Tibial artery (tissue), 4 donors: ENCODE data around the gene UBE2V1.

Source experiments
- DNase-seq, 2 donors: peaks; one replicate each; pipeline ENCODE4 v3.0.0-alpha.2; 2019
- H3K27ac ChIP-seq, 2 donors: fragments of 200-600 bp; sonication (generic) in 1 of 2; 1 replicate in 1 of 2; 2 replicates in 1 of 2; pipeline ENCODE4 v1.5.1; 2018 to 2019; ENCODE audit warnings: mild to moderate bottlenecking in 1 of 2
- H3K27me3 ChIP-seq, 2 donors: fragments of 200-600 bp; sonication (generic) in 1 of 2; one replicate each; pipeline versions ENCODE4 v1.5.1 to v1.6.0; 2016 to 2019
- H3K36me3 ChIP-seq, 3 donors: fragments of 200-600 bp; sonication (generic) in 2 of 3; one replicate each; pipeline ENCODE4 v1.5.1; 2016 to 2019; ENCODE audit warnings: mild to moderate bottlenecking in 2 of 3
- H3K4me1 ChIP-seq, 4 donors: fragments of 200-600 bp; sonication (generic) in 2 of 4; 1 replicate in 3 of 4; 2 replicates in 1 of 4; pipeline ENCODE4 v1.5.1; 2016 to 2019
- H3K4me3 ChIP-seq, 2 donors: fragments of 200-600 bp; sonication (generic) in 1 of 2; 1 replicate in 1 of 2; 2 replicates in 1 of 2; pipeline ENCODE4 v1.5.1; 2018 to 2019; ENCODE audit warnings: mild to moderate bottlenecking in 2 of 2
- H3K9me3 ChIP-seq, 3 donors: fragments of 200-600 bp; sonication (generic) in 1 of 3; one replicate each; pipeline ENCODE4 v1.5.1; 2016 to 2019
- intact Hi-C: fragments of 100-400 bp; cut with DNase I; formaldehyde crosslinking; loops from one replicate; pipeline ENCODE4 v1.15.0; 2023; ENCODE audit warnings: low total_unique reads
- TF ChIP-seq, protein P1 (sequence below), 2 experiments: fragments of 200-600 bp in 1 of 2; fragments of 450-650 bp in 1 of 2; IDR thresholded peaks; one replicate each; pipeline ENCODE4 v1.5.1; 2017 to 2019; ENCODE audit warnings: antibody characterized with exemption in 2 of 2, mild to moderate bottlenecking in 1 of 2, moderate library complexity in 1 of 2

UBE2V1 gene

DNA sequence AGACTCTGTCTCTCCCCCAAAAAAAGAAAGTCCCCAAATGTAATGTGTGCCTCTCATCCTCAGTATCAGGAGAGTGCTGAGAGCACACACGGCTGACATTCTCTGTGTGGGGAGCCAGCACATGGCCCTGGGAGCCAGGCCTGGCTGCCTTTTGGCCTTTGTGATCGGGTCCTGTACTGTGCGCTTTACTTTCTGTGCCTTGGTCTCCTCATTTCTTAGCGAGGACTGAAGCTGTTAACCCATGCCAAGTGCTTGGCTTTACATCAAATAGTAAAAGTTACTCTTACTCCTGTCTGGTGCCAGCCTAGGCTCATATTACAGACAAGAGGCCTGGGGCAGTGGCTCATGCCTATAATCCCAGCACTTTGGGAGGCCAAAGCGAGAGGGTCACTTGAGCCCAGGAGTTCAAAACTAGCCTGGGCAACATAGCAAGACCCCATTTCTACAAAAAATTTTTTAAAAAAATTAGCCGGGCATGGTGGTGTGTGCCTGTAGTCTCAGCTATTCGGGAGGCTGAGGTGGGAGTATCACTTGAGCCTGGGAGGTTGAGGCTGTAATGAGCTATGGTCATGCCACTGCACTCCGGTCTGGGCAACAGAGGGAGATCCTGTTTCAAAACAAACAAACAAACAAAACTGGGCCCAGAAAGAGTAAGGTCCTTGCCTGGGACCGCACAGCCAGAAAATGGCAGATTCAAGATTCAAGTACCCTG is 79.8 kb downstream of the UBE2V1 start:
- peak overlapping the region; percentile 79 to 81 for H3K27ac ChIP-seq

More for the DNA sequence above, 79.8 kb downstream of the UBE2V1 start:
- Histone ChIP-seq H3K4me1 (peaks cover 4 to 64% (median 44%) of the 10 kb centered on the region in 4 donors), H3K4me3 (no peak overlapping the region), H3K9me3 (no peaks in the 10 kb centered on the region), H3K36me3 (no peaks in the 10 kb centered on the region), H3K27me3 (no peaks in the 10 kb centered on the region)
- intact Hi-C loops = no loop called here
- TF ChIP-seq, protein P1, sequence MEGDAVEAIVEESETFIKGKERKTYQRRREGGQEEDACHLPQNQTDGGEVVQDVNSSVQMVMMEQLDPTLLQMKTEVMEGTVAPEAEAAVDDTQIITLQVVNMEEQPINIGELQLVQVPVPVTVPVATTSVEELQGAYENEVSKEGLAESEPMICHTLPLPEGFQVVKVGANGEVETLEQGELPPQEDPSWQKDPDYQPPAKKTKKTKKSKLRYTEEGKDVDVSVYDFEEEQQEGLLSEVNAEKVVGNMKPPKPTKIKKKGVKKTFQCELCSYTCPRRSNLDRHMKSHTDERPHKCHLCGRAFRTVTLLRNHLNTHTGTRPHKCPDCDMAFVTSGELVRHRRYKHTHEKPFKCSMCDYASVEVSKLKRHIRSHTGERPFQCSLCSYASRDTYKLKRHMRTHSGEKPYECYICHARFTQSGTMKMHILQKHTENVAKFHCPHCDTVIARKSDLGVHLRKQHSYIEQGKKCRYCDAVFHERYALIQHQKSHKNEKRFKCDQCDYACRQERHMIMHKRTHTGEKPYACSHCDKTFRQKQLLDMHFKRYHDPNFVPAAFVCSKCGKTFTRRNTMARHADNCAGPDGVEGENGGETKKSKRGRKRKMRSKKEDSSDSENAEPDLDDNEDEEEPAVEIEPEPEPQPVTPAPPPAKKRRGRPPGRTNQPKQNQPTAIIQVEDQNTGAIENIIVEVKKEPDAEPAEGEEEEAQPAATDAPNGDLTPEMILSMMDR (IDR thresholded peaks at IDR 0.05) = no peak
- no peak for DNase-seq
